Posterior cingulate gyrus (tissue), 11 donors: ENCODE measurements around the gene PIN1.

ENCODE experiments used
- DNase-seq, 10 donors: peaks; one replicate each; pipeline versions ENCODE4 v3.0.0 to v3.0.0-alpha.2; 2020 to 2021; ENCODE audit warnings: mixed read lengths in 3 of 10
- intact Hi-C: fragments of 100-400 bp; cut with DNase I; formaldehyde crosslinking; loops from one replicate; pipeline ENCODE4 v1.15.1; 2023

Gene PIN1

DNA sequence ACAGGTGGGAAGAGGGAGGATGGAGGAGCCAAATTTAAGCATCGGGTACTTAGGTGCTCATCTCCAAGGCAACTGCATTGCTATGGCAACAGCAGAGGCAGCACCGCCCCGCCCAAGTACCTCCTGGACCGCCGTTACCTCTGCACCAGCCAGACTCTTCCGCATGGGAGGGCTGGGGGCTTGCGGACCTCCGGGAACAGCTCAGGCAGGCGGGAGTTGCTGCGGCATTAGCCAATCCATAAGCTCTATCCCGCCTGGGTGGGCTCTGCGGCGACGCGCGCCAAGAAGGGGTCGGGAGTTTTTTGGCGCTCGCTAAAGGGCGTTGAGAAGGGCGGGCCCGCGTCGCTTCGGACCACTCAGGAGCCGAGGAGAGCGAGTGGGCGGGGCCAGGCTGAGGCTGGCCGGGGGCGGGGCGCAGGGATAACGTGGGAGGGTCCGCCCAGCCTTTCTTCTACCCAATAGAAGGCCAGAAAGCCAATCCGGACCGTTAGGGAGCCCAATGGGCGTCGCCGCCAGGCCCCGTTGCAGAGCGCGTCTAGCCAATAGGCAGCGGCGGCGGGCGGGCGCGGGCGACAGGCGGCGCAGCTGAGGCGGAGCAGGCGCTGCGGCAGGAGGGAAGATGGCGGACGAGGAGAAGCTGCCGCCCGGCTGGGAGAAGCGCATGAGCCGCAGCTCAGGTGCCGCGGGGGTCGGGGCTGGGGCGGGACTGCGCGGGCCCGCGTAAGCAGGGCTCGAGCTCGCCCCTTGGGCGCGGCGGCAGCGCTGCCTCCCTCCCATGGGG, at the start of gene PIN1:
PIN1 (plus strand) TSS at position 593 of the 781 bp plus-strand sequence; CDS start at position 620, 27 bp downstream.
- peak; percentile 97 to 100 (median 99) for DNase-seq
- intact Hi-C loops: no loop called here

DNA sequence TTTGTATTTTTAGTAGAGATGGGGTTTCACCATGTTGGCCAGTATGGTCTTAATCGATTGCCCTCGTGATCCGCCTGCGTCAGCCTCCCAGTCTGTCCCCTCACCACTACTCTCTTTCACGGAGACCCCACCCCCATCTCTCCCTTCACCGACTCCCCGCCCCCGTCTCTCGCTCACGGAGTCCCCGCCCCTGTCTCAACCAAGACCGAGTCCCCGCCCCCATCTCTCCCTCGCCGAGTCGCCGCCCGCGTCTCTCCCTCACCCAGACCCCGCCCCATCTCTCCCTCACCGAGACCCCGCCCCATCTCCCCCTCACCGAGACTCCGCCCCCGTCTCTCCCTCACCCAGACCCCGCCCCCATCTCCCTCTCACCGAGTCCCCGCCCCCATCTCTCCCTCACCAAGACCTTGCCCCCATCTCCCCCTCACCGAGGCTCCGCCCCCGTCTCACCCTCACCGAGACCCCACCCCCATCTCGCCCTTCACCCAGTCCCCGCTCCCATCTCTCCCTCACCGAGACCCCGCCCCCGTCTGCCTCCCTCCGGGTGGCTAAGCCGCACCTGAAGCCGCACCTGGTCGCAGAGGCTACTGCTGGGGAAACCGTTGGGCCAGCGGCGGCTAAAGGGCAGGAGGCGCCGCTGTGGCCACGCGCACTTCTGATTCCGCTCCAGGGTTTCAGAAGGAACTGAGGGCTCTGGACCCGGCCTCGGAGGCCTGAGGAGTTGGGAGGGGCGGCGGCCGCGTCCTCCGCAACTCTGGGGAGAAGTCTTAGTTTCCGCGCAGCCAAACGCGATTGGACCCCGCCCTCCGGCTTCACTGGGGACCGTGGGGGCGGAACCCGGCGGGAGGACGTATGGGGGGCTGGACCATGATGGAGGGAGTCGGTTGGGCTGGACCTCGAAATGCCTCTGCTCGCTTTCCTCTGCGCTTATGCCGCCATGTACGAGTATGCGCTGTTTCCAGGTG, 49.5 kb upstream of the PIN1 start:
- intact Hi-C loops: loop anchor here (10.0 kb wide), 1 partner anchor 111 kb away; the partner anchor contains the start of gene ZNF562

DNA sequence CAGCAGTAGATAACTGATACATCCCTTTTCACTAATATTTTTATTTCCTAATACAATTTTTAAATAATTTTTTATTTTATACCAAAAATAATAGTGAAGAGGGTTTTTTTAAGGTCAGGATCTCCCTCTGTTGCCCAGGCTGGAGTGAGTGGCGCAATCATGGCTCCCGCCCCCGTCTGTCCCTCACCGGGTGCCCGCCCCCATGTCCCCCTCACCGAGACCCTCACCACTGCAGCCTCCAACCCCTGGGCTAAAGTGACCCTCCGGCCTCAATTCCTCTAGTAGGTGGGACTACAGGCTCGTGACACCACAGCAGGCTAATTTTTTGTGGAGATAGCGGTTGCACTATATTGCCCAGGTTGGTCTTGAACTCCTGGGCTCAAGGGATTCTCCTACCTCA, 48.8 kb upstream of the PIN1 start:
- intact Hi-C loops: loop anchor here (10.0 kb wide), 1 partner anchor 112 kb away; the partner anchor contains the start of gene ZNF562
- no peak for DNase-seq

More for the DNA sequence above, 49.5 kb upstream of the PIN1 start:
- DNase-seq: peak; percentile 83 to 99 (median 91)

DNA sequence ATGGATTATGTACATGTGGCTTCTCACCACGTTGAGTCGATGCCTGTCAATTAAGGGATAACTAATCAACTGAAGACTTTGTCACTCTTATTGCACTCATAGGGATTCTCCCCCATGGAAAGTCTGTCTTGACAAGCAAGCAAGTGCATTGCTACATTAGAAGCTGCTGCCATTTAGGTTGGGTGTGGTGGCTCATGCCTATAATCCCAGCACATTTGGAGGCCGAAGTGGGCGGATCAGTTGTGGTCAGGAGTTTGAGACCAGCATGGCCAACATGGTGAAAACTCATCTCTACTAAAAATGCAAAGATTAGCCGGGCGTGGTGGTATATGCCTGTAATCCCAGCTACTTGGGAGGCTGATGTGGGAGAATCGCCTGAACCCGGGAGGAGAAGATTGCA, 48.3 kb upstream of the PIN1 start:
- DNase-seq: peak in 1 of 10 donors; percentile 8
- intact Hi-C loops: loop anchor here (10.0 kb wide), 1 partner anchor 112 kb away; the partner anchor contains the start of gene ZNF562

DNA sequence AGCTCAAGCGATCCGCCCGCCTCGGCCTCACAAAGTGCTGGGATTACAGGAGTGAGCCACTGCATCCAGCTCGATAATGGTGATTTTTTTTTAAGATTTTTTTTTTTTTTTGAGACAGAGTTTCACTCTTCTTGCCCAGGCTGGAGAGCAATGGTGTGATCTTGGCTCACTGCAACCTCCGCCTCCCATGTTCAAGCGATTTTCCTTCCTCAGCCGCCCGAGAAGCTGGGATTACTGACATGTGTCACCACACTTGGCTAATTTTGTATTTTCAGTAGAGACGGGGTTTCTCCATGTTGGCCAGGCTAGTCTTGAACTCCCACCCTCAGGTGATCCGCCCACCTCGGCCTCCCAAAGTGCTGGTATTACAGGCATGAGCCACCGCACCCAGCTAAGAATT, 46.5 kb upstream of the PIN1 start:
- intact Hi-C loops: loop anchor here (10.0 kb wide), 1 partner anchor 114 kb away; the partner anchor contains the start of gene ZNF562

DNA sequence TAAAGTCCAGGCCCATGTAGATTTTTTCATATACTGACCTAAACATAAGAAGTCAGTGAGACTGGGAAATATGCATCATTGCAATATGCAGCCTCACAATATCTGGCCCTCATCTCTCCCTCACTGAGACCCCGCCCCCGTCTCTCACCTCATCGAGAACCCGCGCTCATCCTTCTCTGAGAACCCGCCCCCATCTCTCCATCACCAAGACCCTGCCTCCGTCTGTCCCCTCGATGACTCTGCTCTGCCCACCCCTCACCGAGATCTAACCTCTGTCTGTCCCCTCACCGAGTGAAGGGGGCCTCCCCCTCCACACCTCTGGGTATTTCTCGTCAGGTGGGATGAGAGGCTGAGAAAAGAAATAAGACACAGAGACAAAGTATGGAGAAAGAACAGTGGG, 46.1 kb upstream of the PIN1 start:
- DNase-seq: peak in 1 of 10 donors; percentile 66
- intact Hi-C loops: loop anchor here (10.0 kb wide), 1 partner anchor 114 kb away; the partner anchor contains the start of gene ZNF562

More for the DNA sequence above, 46.5 kb upstream of the PIN1 start:
- peak in 1 of 10 donors; percentile 22 for DNase-seq

DNA sequence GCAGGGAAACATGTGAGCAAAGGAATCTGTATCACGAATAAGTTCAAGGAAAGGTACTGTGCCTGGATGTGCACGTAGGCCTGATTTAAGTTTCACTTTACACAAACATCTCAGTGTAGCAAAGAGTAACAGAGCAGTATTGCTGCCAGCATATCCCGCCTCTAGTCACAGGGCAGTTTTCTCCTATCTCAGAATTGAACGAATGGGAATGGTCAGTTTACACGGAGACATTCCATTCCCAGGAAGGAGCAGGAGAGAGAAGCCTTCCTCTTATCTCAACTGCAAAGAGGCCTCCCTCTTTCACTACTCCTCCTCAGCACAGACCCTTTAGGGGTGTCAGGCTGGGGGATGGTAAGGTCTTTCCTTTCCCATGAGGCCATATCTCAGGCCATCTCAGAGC, 45.5 kb upstream of the PIN1 start:
- DNase-seq: peak in 1 of 10 donors; percentile 0
- intact Hi-C loops: loop anchor here (10.0 kb wide), 1 partner anchor 115 kb away; the partner anchor contains the start of gene ZNF562

DNA sequence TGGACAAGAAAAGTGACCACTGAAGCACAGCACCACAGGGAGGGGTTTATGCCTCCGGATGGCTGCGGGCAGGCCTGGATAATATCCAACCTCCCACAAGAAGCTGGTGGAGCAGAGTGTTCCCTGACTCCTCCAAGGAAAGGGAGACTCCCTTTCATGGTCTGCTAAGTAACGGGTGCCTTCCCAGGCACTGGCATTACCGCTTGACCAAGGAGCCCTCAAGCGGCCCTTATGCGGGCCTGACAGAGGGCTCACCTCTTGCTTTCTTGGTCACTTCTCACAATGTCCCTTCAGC, 44.1 kb upstream of the PIN1 start:
- DNase-seq: peak in 1 of 10 donors; percentile 69
- intact Hi-C loops: loop anchor here (10.0 kb wide), 3 partner anchors 356 to 656 kb away; partner anchors contain the start of gene ZNF266

DNA sequence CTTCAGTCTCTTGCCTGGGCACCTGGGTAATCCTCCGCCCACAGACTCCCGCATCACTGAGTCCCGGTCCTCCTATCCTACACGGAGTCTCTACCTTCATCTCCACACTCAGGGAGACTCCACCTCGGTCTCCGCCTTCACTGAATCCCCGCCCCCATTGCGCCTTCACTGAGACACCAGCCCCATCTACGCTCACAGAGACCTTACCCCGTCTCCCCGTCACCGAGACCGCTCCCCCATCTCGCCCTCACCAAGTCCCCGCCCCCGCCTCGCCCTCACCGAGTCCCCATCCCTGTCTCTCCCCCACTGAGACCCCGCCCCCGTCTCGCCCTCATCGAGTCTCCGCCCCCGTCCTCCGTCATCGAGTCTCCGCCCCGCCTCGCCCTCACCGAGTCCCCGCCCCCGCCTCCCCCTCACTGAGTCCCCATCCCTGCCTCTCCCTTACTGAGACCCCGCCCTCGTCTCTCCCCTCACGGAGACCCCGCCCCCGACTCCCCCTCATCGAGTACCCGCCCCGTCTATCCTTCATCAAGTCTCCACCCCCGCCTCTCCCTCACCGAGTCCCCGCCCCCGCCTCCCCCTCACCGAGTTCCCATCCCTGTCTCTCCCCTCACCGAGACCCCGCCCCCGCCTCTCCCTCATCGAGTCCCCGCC, 43.4 kb upstream of the PIN1 start:
- intact Hi-C loops: loop anchor here (10.0 kb wide), 3 partner anchors 357 to 657 kb away; partner anchors contain the start of gene ZNF266
- DNase-seq: peak; percentile 83 to 98 (median 92)

DNA sequence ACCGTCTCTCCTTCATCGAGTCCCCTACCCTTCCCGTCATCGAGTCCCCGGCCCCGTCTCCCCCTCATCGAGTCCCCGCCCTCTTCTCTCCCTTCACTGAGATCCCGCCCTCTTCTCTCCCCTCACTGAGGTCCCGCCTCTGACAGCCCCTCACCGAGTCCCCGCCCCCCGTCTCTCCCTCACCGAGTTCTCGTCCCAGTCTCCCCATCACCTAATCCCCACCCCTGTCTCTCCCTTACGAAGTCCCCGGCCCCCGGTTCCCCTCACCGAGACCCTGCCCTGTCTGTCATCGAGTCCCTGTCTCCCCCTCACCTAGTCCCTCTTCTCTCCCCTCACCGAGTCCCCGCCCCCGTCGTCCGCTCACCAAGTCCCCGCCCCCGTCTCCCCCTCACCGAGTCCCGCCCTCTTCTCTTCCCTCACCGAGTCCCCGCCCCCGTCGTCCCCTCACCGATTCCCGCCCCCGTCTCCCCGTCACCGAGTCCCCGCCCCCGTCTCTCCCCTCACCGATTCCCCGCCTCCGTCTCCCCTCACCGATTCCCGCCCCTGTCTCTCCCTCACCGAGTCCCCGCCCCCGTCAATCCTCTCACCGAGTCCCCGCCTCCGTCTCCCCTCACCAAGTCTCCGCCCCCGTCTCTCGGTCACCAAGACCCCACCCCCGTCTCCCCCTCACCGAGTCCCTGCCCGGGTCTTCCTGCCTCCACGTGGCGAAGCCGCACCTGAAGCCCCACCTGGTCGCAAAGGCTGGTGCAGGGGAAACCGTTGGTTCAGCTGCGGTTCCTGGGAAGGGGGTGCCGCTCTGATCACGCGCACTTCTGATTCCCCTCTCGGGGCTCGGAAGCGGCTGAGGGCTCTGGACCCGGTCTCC, 42.7 kb upstream of the PIN1 start:
- intact Hi-C loops: loop anchor here (10.0 kb wide), 3 partner anchors 358 to 658 kb away; partner anchors contain the start of gene ZNF266
- DNase-seq: peak; percentile 75 to 98 (median 86)

DNA sequence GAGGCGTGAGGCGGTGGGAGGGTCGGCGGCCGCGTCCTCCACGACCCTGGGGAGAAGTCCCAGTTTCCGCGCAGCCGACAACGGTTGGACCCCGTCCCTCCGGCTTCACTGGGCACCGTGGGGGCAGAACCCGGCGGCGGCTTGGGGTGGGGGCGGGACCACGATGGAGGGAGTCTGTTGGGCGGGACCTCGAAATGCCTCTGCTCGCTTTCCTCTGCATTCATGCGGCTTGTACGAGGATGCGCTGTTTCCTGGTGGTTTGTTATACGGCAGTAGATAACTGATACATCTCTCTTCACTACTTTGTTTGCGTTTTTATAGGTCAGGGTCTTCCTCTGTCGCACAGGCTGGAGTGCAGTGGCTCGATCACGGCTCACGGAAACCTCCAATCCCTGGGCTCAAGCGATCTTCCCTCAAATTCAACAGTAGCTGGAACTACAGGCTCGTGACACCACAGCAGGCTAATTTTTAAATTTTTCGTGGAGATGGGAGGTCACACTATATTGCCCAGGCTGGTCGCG, 42.0 kb upstream of the PIN1 start:
- DNase-seq: peak in 6 of 10 donors; percentile 25 to 75 (median 38)
- intact Hi-C loops: loop anchor here (10.0 kb wide), 3 partner anchors 358 to 658 kb away; partner anchors contain the start of gene ZNF266

DNA sequence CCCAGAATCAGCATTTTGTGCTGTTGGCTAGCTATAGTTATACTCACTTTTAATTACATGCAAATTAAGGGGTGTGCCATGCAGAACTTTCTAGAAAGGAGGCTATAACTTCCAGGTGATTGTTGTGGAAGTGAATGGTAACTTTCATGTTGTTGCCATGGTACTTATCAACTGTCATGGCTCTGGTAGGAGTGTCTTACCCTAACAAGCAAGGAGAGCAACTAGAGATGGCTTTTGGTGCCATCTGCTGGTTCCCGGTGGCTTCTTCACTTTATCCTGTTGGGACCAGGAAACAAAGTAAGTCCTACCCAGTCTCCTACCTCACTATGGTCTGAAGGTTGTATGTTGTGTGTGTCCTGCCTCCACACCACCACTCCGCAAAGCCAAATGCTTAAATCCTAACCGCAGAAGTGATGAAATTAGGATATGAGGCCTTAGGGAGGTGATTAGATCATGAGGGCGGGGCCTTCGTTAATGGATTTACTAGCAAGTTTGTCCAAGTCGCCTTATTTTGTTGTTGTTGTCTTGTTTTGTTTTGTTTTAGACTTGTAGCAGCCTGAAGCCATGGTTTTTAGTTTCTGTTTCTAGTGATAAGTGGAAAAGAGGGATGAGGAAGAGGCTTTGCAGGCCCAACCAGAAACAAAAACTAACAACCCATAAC, 38.9 kb upstream of the PIN1 start:
- intact Hi-C loops: loop anchor here (5.0 to 10.0 kb wide), 4 partner anchors 361 to 661 kb away; partner anchors contain the start of gene ZNF266
- DNase-seq: peak; percentile 55 to 97 (median 82)

DNA sequence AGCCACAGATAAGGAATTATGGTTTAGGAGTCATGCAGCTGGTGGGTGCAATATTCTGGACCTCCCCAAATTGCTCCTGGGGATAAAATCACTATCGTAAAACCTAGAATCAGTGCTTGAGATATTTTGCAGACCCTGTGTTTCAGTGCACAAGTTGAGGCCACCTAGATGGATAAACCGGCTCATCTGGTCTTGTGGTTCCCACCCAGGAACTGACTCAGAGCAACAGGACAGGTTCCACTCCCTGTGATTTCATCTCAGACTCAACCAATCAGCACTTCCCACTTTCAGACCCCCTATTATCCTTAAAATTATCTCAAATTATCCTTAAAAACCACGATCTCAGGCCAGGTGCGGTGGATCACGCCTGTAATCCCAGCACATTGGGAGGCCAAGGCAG, 37.2 kb upstream of the PIN1 start:
- peak in 1 of 10 donors; percentile 4 for DNase-seq
- intact Hi-C loops: loop anchor here (5.0 to 10.0 kb wide), 4 partner anchors 363 to 663 kb away; partner anchors contain the start of gene ZNF266

DNA sequence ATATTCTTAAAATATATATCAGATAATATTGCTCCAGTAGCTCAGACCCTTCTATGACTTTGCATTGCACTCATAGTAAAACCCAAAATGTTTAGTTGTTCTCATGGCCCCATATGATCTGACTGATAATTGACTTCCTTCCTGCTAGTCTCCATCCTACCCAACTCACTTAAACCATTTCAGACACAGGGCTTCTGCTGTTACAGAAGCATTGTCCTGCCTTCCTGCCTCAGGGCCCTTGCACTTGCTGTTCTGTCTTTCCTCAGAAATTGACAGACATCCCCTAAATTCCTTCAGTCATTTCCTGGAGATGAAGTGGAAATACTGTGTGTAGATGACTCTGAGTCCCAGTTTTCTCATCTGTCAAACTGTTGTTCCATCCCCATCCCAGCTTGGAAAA, 36.0 kb upstream of the PIN1 start:
- DNase-seq: peak in 1 of 10 donors; percentile 5
- intact Hi-C loops: loop anchor here (5.0 to 10.0 kb wide), 4 partner anchors 364 to 664 kb away; partner anchors contain the start of gene ZNF266

DNA sequence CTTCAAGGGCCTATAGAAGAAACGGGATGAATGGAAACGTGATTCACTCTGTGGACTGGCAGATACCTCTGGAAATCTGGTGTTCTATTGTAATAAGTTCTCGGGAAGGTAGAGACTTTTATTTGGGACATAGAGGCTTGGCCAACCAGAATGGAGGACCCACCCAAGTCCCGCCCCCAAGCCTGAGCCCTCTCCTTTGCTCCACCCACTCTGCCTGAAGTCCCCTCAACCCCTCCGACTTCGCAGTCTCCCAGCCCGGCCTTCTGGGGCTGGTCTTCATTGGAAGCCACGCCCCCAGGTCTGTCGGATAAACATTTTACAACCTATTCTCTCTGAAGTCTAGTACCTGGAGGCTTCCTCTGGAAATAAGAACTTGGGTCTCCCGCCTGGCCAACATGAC, 33.1 kb upstream of the PIN1 start:
- intact Hi-C loops: no loop called here
- peak in 1 of 10 donors; percentile 46 for DNase-seq

DNA sequence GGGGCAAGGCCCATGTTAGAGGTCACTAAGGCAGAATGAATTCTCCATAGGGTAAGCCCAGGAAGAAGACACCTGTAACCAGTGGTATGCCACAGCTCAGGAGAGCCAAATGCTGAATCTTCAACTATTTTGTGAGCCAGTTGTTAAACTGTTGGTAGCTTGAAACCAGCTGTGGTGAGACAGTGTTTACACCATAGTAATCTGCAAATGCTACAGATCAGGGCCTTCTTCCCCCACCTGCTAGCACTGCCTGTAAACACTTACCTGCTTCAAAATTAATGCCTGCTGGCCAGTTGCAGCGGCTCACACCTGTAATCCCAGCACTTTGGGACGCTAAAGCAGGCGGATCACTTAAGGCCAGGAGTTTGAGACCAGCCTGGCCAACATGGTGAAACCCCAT, 28.3 kb upstream of the PIN1 start:
- peak in 1 of 10 donors; percentile 21 for DNase-seq
- intact Hi-C loops: no loop called here
